ENCODE data around the gene CHID1.

CHID1 gene

GRCh38 chr11:865462-866430 is 44.9 kb downstream of the CHID1 start:
- DNase-seq (ENCODE audit: low read depth, low spot score) = no peak

GRCh38 chr11:864898-865297 is 45.7 kb downstream of the CHID1 start:
- DNase-seq (ENCODE audit: low read depth, low spot score) = no peak

- no peak for DNase-seq (ENCODE audit: low read depth, low spot score)
Measured at GRCh38 chr11:863910-864827, 46.4 kb downstream of the CHID1 start.

- peak; percentile 81 for DNase-seq (ENCODE audit: low read depth, low spot score)
Measured at GRCh38 chr11:863023-863909, 47.3 kb downstream of the CHID1 start.

GRCh38 chr11:862696-863022 is 48.0 kb downstream of the CHID1 start:
- no peak for DNase-seq (ENCODE audit: low read depth, low spot score)

- DNase-seq (ENCODE audit: low read depth, low spot score) = peak; percentile 90
Measured at GRCh38 chr11:862081-862661, 48.4 kb downstream of the CHID1 start.

GRCh38 chr11:861105-861479 is 49.5 kb downstream of the CHID1 start:
- no peak for DNase-seq (ENCODE audit: low read depth, low spot score)

GRCh38 chr11:860234-861104 is 50.1 kb downstream of the CHID1 start:
- no peak for DNase-seq (ENCODE audit: low read depth, low spot score)

- no peak for DNase-seq (ENCODE audit: low read depth, low spot score)
Measured at GRCh38 chr11:859394-860131, 51.0 kb downstream of the CHID1 start.

- DNase-seq (ENCODE audit: low read depth, low spot score) = no peak
Measured at GRCh38 chr11:858762-859339, 51.8 kb downstream of the CHID1 start.

GRCh38 chr11:858053-858761 is 52.4 kb downstream of the CHID1 start:
- DNase-seq (ENCODE audit: low read depth, low spot score) = no peak

GRCh38 chr11:856397-856796 is 54.2 kb downstream of the CHID1 start:
- DNase-seq (ENCODE audit: low read depth, low spot score) = no peak

- no peak for DNase-seq (ENCODE audit: low read depth, low spot score)
Measured at GRCh38 chr11:855796-856195, 54.8 kb downstream of the CHID1 start.

- no peak for DNase-seq (ENCODE audit: low read depth, low spot score)
Measured at GRCh38 chr11:855330-855674, 55.3 kb downstream of the CHID1 start.

- DNase-seq (ENCODE audit: low read depth, low spot score) = no peak
Measured at GRCh38 chr11:854601-855329, 55.8 kb downstream of the CHID1 start.

GRCh38 chr11:853682-854448 is 56.7 kb downstream of the CHID1 start:
- no peak for DNase-seq (ENCODE audit: low read depth, low spot score)

GRCh38 chr11:852762-853161 is 57.8 kb downstream of the CHID1 start:
- DNase-seq (ENCODE audit: low read depth, low spot score) = no peak
